Left forelimb (tissue), 1 donor: ENCODE results near the gene ORMDL1.

Experiments
- DNase-seq: peaks from one replicate; pipeline ENCODE4 v3.0.0-alpha.2; 2018; ENCODE audit warnings: low spot score

ORMDL1 gene

GRCh38 chr2:189783927-189784867 lies at the start of gene ORMDL1, which contains the start of gene PMS1:
Gene ORMDL1, minus strand, starts transcription at chr2:189784339. Its CDS starts 1,744 bp downstream, at chr2:189782595.
Gene PMS1, plus strand, starts transcription at chr2:189784450. Its CDS starts 7,360 bp downstream, at chr2:189791810.
- DNase-seq, result peak; percentile 98

GRCh38 chr2:189830510-189830909 lies 46.4 kb upstream of the ORMDL1 start:
- DNase-seq, result no peak

- DNase-seq, result no peak
Measured at GRCh38 chr2:189829102-189829833, 45.1 kb upstream of the ORMDL1 start.

- no peak for DNase-seq
Measured at GRCh38 chr2:189826039-189826438, 41.9 kb upstream of the ORMDL1 start.

- no peak for DNase-seq
Measured at GRCh38 chr2:189824694-189825396, 40.7 kb upstream of the ORMDL1 start.

- no peak for DNase-seq
Measured at GRCh38 chr2:189821953-189822748, 38.0 kb upstream of the ORMDL1 start.

- no peak for DNase-seq
Measured at GRCh38 chr2:189819297-189819704, 35.2 kb upstream of the ORMDL1 start.

- DNase-seq, result no peak
Measured at GRCh38 chr2:189818249-189819038, 34.3 kb upstream of the ORMDL1 start.

GRCh38 chr2:189803431-189803830 lies 19.3 kb upstream of the ORMDL1 start:
- no peak for DNase-seq

GRCh38 chr2:189802396-189802912 lies 18.3 kb upstream of the ORMDL1 start:
- no peak for DNase-seq

GRCh38 chr2:189799531-189799930 lies 15.4 kb upstream of the ORMDL1 start:
- DNase-seq, result no peak

- no peak for DNase-seq
Measured at GRCh38 chr2:189799030-189799331, 14.8 kb upstream of the ORMDL1 start.

- DNase-seq, result no peak
Measured at GRCh38 chr2:189798312-189799029, 14.3 kb upstream of the ORMDL1 start.

GRCh38 chr2:189797902-189798301 lies 13.8 kb upstream of the ORMDL1 start:
- no peak for DNase-seq

GRCh38 chr2:189794310-189794709 lies 10.2 kb upstream of the ORMDL1 start:
- DNase-seq, result no peak

GRCh38 chr2:189791338-189792042 lies 7.4 kb upstream of the ORMDL1 start:
- DNase-seq, result no peak

GRCh38 chr2:189783451-189783926 lies 650 bp downstream of the ORMDL1 start:
- no peak for DNase-seq

GRCh38 chr2:189782221-189782671 lies 1.9 kb downstream of the ORMDL1 start:
- DNase-seq, result no peak

GRCh38 chr2:189772212-189772611 lies 11.9 kb downstream of the ORMDL1 start:
- no peak for DNase-seq
